GM12872 (cell line): ENCODE measurements around the gene NOCT.

Experiments
- CTCF ChIP-seq: IDR thresholded peaks from 3 replicates; pipeline ENCODE4 v1.5.1; 2011; ENCODE audit warnings: low read depth, mild to moderate bottlenecking, low read length, moderate library complexity; ENCODE audit not compliant: insufficient read depth

NOCT gene

GRCh38 chr4:139077567-139078355, 62.2 kb downstream of the NOCT start:
- no peak for TF ChIP-seq CTCF

- TF ChIP-seq CTCF: no peak
Measured at GRCh38 chr4:139078926-139079325, 63.3 kb downstream of the NOCT start.

- TF ChIP-seq CTCF: no peak
Measured at GRCh38 chr4:139082750-139083606, 67.4 kb downstream of the NOCT start.

GRCh38 chr4:139083607-139083955, 68.0 kb downstream of the NOCT start:
- TF ChIP-seq CTCF: peak; percentile 45

DNA sequence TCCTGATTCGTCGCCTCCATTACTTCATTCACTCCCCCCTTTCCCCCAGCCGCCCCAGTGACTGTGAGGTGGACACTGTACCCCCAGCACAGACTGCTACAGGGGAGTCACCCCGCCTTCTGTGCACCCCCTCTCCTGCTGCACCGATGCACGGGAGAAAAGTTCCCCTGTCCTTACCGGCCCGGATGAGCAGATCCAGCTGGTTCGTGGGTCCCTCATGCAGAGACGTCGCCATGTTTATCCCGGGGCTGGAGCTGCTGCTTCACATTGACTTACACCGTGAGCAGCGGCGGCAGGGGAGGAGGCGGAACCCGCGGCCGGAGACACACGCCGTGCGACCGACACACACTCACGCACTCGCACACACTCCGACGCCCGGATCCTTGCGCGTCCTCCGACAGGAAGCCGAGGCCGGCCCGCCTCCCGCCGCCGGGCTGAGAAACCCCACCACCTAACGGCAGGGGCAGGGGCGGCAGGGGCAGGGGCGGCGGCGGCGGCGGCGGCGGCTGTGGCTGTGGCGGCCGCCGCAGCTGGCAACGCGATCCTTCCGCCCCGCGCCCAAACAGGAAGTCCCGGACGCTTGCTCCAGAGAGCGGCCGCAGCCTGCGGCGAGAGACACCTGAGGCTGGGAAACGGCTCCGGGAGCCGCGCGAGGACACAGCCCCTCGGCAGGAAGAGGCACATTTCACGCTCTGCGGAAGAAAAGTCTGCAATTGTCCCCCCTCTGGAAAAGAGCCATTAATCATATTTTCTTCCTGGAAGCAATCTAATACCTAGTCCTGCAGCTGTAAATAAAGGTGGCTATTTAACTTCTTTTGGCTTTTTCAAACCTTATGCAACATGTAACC, 68.6 kb downstream of the NOCT start:
- peak; percentile 17; the same call in 1 of the 3 replicates for TF ChIP-seq CTCF

- no peak for TF ChIP-seq CTCF
Measured at GRCh38 chr4:139084804-139085093, 69.2 kb downstream of the NOCT start.

- no peak for TF ChIP-seq CTCF
Measured at GRCh38 chr4:139085141-139085540, 69.6 kb downstream of the NOCT start.
